GM23338 (cell line): Measurements from ENCODE around the gene CENPH.

Experiments used
- CREB1 ChIP-seq: fragments of 250-450 bp; sonication (Bioruptor Pico); IDR thresholded peaks from 2 replicates; pipeline ENCODE4 v1.5.0; 2020; ENCODE audit warnings: low read depth, mild to moderate bottlenecking, moderate library complexity
- EZH2 ChIP-seq: fragments of 200-600 bp; sonication (generic); IDR thresholded peaks from one replicate; pipeline ENCODE4 v1.8.0; 2017; ENCODE audit warnings: antibody characterized with exemption, mild to moderate bottlenecking, low read depth; ENCODE audit not compliant: unreplicated experiment
- EZH2phosphoT487 ChIP-seq: fragments of 200-600 bp; sonication (generic); IDR thresholded peaks from one replicate; pipeline ENCODE4 v1.8.1; 2018; ENCODE audit warnings: antibody characterized with exemption; ENCODE audit not compliant: unreplicated experiment
- JUNB ChIP-seq: IDR thresholded peaks from one replicate; pipeline ENCODE4 v1.6.1; 2016; ENCODE audit warnings: antibody characterized with exemption; ENCODE audit not compliant: unreplicated experiment
- NANOG ChIP-seq: IDR thresholded peaks from 2 replicates; pipeline ENCODE4 v1.6.1; 2016; ENCODE audit warnings: antibody characterized with exemption, borderline replicate concordance
- POLR2AphosphoS5 ChIP-seq: IDR thresholded peaks from 2 replicates; pipeline ENCODE4 v1.6.1; 2016; ENCODE audit warnings: antibody characterized with exemption, low read depth
- STAT1 ChIP-seq: IDR thresholded peaks from one replicate; pipeline ENCODE4 v1.6.1; 2016; ENCODE audit warnings: antibody characterized with exemption; ENCODE audit not compliant: unreplicated experiment
- ZNF114 ChIP-seq: fragments of 250-450 bp; sonication (Bioruptor Pico); IDR thresholded peaks from 2 replicates; pipeline ENCODE4 v1.5.0; 2020; ENCODE audit warnings: mild to moderate bottlenecking, moderate library complexity
- ZNF331 ChIP-seq: fragments of 250-450 bp; sonication (Bioruptor Pico); IDR thresholded peaks from 2 replicates; pipeline ENCODE4 v1.5.0; 2020; ENCODE audit warnings: low read depth, mild to moderate bottlenecking, moderate library complexity
- TF ChIP-seq, protein P1 (sequence below): IDR thresholded peaks from one replicate; pipeline ENCODE4 v1.6.1; 2018; ENCODE audit warnings: antibody characterized with exemption; ENCODE audit not compliant: unreplicated experiment
- TF ChIP-seq, protein P2 (sequence below), 2 experiments: fragments of 200-600 bp in 1 of 2; sonication (generic) in 1 of 2; conservative IDR thresholded peaks; 2 replicates each; pipeline versions ENCODE4 v1.5.1 to v1.6.1; 2016 to 2017; ENCODE audit warnings: antibody characterized with exemption in 2 of 2, low read depth in 2 of 2, mild to moderate bottlenecking in 2 of 2, moderate library complexity in 1 of 2
- TF ChIP-seq, protein P3 (sequence below): fragments of 250-450 bp; sonication (Bioruptor Pico); IDR thresholded peaks from 2 replicates; pipeline ENCODE4 v1.5.0; 2020; ENCODE audit warnings: mild to moderate bottlenecking, moderate library complexity
- TF ChIP-seq, protein P4 (sequence below): IDR thresholded peaks from 2 replicates; pipeline ENCODE4 v1.6.1; 2016; ENCODE audit warnings: antibody characterized with exemption

DNA sequence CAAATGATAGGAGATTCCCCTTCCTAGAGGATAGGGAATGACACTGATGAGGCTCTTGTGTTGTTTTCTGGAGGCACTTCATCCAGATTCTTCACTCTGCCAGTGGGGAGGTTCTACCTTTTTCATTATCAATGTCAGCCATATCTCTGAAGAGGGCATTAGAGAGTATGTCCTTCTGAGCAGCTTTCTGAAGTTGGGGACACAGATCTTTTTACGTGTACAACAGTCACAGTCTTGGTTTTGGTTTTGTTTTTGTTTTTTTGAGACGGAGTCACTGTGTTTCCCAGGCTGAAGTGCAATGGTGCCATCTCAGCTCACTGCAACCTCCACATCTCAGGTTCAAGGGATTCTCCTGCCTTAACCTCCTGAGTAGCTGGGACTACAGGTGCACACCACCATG, 22.6 kb downstream of the CENPH start:
- TF ChIP-seq, protein P1, sequence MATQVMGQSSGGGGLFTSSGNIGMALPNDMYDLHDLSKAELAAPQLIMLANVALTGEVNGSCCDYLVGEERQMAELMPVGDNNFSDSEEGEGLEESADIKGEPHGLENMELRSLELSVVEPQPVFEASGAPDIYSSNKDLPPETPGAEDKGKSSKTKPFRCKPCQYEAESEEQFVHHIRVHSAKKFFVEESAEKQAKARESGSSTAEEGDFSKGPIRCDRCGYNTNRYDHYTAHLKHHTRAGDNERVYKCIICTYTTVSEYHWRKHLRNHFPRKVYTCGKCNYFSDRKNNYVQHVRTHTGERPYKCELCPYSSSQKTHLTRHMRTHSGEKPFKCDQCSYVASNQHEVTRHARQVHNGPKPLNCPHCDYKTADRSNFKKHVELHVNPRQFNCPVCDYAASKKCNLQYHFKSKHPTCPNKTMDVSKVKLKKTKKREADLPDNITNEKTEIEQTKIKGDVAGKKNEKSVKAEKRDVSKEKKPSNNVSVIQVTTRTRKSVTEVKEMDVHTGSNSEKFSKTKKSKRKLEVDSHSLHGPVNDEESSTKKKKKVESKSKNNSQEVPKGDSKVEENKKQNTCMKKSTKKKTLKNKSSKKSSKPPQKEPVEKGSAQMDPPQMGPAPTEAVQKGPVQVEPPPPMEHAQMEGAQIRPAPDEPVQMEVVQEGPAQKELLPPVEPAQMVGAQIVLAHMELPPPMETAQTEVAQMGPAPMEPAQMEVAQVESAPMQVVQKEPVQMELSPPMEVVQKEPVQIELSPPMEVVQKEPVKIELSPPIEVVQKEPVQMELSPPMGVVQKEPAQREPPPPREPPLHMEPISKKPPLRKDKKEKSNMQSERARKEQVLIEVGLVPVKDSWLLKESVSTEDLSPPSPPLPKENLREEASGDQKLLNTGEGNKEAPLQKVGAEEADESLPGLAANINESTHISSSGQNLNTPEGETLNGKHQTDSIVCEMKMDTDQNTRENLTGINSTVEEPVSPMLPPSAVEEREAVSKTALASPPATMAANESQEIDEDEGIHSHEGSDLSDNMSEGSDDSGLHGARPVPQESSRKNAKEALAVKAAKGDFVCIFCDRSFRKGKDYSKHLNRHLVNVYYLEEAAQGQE: no peak
- no peak for TF ChIP-seq POLR2AphosphoS5
- no peak for TF ChIP-seq EZH2
- no peak for TF ChIP-seq CREB1 (CRISPR knock-in tag)
- TF ChIP-seq, protein P2, sequence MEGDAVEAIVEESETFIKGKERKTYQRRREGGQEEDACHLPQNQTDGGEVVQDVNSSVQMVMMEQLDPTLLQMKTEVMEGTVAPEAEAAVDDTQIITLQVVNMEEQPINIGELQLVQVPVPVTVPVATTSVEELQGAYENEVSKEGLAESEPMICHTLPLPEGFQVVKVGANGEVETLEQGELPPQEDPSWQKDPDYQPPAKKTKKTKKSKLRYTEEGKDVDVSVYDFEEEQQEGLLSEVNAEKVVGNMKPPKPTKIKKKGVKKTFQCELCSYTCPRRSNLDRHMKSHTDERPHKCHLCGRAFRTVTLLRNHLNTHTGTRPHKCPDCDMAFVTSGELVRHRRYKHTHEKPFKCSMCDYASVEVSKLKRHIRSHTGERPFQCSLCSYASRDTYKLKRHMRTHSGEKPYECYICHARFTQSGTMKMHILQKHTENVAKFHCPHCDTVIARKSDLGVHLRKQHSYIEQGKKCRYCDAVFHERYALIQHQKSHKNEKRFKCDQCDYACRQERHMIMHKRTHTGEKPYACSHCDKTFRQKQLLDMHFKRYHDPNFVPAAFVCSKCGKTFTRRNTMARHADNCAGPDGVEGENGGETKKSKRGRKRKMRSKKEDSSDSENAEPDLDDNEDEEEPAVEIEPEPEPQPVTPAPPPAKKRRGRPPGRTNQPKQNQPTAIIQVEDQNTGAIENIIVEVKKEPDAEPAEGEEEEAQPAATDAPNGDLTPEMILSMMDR (conservative IDR thresholded peaks at IDR 0.05; ENCODE audit: low read depth in 2 of 2): no peak
- TF ChIP-seq EZH2phosphoT487: no peak
- no peak for TF ChIP-seq JUNB
- TF ChIP-seq, protein P3, sequence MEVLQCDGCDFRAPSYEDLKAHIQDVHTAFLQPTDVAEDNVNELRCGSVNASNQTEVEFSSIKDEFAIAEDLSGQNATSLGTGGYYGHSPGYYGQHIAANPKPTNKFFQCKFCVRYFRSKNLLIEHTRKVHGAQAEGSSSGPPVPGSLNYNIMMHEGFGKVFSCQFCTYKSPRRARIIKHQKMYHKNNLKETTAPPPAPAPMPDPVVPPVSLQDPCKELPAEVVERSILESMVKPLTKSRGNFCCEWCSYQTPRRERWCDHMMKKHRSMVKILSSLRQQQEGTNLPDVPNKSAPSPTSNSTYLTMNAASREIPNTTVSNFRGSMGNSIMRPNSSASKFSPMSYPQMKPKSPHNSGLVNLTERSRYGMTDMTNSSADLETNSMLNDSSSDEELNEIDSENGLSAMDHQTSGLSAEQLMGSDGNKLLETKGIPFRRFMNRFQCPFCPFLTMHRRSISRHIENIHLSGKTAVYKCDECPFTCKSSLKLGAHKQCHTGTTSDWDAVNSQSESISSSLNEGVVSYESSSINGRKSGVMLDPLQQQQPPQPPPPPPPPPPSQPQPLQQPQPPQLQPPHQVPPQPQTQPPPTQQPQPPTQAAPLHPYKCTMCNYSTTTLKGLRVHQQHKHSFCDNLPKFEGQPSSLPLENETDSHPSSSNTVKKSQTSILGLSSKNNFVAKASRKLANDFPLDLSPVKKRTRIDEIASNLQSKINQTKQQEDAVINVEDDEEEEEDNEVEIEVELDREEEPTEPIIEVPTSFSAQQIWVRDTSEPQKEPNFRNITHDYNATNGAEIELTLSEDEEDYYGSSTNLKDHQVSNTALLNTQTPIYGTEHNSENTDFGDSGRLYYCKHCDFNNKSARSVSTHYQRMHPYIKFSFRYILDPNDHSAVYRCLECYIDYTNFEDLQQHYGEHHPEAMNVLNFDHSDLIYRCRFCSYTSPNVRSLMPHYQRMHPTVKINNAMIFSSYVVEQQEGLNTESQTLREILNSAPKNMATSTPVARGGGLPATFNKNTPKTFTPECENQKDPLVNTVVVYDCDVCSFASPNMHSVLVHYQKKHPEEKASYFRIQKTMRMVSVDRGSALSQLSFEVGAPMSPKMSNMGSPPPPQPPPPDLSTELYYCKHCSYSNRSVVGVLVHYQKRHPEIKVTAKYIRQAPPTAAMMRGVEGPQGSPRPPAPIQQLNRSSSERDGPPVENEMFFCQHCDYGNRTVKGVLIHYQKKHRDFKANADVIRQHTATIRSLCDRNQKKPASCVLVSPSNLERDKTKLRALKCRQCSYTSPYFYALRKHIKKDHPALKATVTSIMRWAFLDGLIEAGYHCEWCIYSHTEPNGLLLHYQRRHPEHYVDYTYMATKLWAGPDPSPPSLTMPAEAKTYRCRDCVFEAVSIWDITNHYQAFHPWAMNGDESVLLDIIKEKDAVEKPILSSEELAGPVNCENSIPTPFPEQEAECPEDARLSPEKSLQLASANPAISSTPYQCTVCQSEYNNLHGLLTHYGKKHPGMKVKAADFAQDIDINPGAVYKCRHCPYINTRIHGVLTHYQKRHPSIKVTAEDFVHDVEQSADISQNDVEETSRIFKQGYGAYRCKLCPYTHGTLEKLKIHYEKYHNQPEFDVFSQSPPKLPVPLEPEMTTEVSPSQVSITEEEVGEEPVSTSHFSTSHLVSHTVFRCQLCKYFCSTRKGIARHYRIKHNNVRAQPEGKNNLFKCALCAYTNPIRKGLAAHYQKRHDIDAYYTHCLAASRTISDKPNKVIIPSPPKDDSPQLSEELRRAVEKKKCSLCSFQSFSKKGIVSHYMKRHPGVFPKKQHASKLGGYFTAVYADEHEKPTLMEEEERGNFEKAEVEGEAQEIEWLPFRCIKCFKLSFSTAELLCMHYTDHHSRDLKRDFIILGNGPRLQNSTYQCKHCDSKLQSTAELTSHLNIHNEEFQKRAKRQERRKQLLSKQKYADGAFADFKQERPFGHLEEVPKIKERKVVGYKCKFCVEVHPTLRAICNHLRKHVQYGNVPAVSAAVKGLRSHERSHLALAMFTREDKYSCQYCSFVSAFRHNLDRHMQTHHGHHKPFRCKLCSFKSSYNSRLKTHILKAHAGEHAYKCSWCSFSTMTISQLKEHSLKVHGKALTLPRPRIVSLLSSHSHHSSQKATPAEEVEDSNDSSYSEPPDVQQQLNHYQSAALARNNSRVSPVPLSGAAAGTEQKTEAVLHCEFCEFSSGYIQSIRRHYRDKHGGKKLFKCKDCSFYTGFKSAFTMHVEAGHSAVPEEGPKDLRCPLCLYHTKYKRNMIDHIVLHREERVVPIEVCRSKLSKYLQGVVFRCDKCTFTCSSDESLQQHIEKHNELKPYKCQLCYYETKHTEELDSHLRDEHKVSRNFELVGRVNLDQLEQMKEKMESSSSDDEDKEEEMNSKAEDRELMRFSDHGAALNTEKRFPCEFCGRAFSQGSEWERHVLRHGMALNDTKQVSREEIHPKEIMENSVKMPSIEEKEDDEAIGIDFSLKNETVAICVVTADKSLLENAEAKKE (CRISPR knock-in tag): no peak
- TF ChIP-seq ZNF114 (CRISPR knock-in tag): no peak
- no peak for TF ChIP-seq STAT1
- TF ChIP-seq, protein P4, sequence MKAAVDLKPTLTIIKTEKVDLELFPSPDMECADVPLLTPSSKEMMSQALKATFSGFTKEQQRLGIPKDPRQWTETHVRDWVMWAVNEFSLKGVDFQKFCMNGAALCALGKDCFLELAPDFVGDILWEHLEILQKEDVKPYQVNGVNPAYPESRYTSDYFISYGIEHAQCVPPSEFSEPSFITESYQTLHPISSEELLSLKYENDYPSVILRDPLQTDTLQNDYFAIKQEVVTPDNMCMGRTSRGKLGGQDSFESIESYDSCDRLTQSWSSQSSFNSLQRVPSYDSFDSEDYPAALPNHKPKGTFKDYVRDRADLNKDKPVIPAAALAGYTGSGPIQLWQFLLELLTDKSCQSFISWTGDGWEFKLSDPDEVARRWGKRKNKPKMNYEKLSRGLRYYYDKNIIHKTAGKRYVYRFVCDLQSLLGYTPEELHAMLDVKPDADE: no peak
- TF ChIP-seq NANOG: no peak
- TF ChIP-seq ZNF331: no peak
